H9 (cell line): ENCODE data around the gene ISYNA1. TPM values are rescaled to one million over a fixed set of nuclear protein-coding genes. Genes with fewer than 3 reads are reported as not detected.

ENCODE experiments used
- DNase-seq: peaks from one replicate; pipeline ENCODE4 v3.0.0-alpha.2; 2017
- H2AFZ ChIP-seq: one replicate; pipeline ENCODE4 v1.6.1; 2013; ENCODE audit warnings: mild to moderate bottlenecking, low read length, control low read depth, moderate library complexity
- H2AK5ac ChIP-seq: 2 replicates; pipeline ENCODE4 v1.6.1; 2013; ENCODE audit warnings: low read length, control low read depth, mixed read lengths; ENCODE audit not compliant: insufficient read length
- H2BK120ac ChIP-seq: one replicate; pipeline ENCODE4 v1.6.1; 2013; ENCODE audit warnings: low read depth, mild to moderate bottlenecking, low read length, control low read depth, inconsistent platforms; ENCODE audit not compliant: poor library complexity, severe bottlenecking
- H2BK12ac ChIP-seq: 2 replicates; pipeline ENCODE4 v1.6.1; 2013; ENCODE audit warnings: low read length, control low read depth, mixed read lengths, low read depth; ENCODE audit not compliant: insufficient read length
- H2BK15ac ChIP-seq: 2 replicates; pipeline ENCODE4 v1.6.1; 2013; ENCODE audit warnings: low read depth, low read length, control low read depth
- H2BK20ac ChIP-seq: one replicate; pipeline ENCODE4 v1.6.1; 2013; ENCODE audit warnings: low read depth, mild to moderate bottlenecking, low read length, control low read depth, inconsistent platforms; ENCODE audit not compliant: poor library complexity, severe bottlenecking
- H2BK5ac ChIP-seq: 2 replicates; pipeline ENCODE4 v1.6.1; 2013; ENCODE audit warnings: low read length, control low read depth, mixed read lengths; ENCODE audit not compliant: insufficient read length
- H3K14ac ChIP-seq: 2 replicates; pipeline ENCODE4 v1.6.1; 2013; ENCODE audit warnings: low read length, control low read depth; ENCODE audit not compliant: insufficient read depth
- H3K18ac ChIP-seq: 2 replicates; pipeline ENCODE4 v1.6.1; 2013; ENCODE audit warnings: low read depth, mild to moderate bottlenecking, mixed read lengths, low read length, control low read depth; ENCODE audit not compliant: insufficient read length
- H3K23ac ChIP-seq: 2 replicates; pipeline ENCODE4 v1.6.1; 2013; ENCODE audit warnings: low read length, control low read depth, mixed read lengths, low read depth; ENCODE audit not compliant: insufficient read length
- H3K23me2 ChIP-seq: 2 replicates; pipeline ENCODE4 v1.6.1; 2013; ENCODE audit warnings: low read depth, mild to moderate bottlenecking, mixed read lengths, low read length, control low read depth; ENCODE audit not compliant: insufficient read length, poor library complexity, severe bottlenecking
- H3K27ac ChIP-seq: 2 replicates; pipeline ENCODE4 v1.5.1; 2013; ENCODE audit warnings: low read length, control low read depth, mixed read lengths, low read depth; ENCODE audit not compliant: insufficient read length
- H3K27me3 ChIP-seq: 2 replicates; pipeline ENCODE4 v1.6.1; 2013; ENCODE audit warnings: low read length, control low read depth, inconsistent platforms; ENCODE audit not compliant: insufficient read depth
- H3K4ac ChIP-seq: 2 replicates; pipeline ENCODE4 v1.6.1; 2013; ENCODE audit warnings: low read depth, mild to moderate bottlenecking, control low read depth, inconsistent platforms, low read length, moderate library complexity
- H3K4me1 ChIP-seq: 2 replicates; pipeline ENCODE4 v1.6.1; 2013; ENCODE audit warnings: low read length, control low read depth, inconsistent platforms; ENCODE audit not compliant: insufficient read depth
- H3K4me2 ChIP-seq: 2 replicates; pipeline ENCODE4 v1.6.1; 2013; ENCODE audit warnings: low read length, control low read depth, mixed read lengths; ENCODE audit not compliant: insufficient read length, insufficient read depth
- H3K56ac ChIP-seq: 2 replicates; pipeline ENCODE4 v1.6.1; 2013; ENCODE audit warnings: low read depth, mild to moderate bottlenecking, mixed read lengths, low read length, control low read depth; ENCODE audit not compliant: insufficient read length
- H3K79me1 ChIP-seq: 2 replicates; pipeline ENCODE4 v1.6.1; 2013; ENCODE audit warnings: low read depth, mild to moderate bottlenecking, moderate library complexity, low read length, control low read depth, inconsistent platforms; ENCODE audit not compliant: insufficient read depth, poor library complexity, severe bottlenecking
- H3K79me2 ChIP-seq: 2 replicates; pipeline ENCODE4 v1.6.1; 2013; ENCODE audit warnings: low read length, control low read depth, inconsistent platforms; ENCODE audit not compliant: insufficient read depth
- H3K9ac ChIP-seq: 2 replicates; pipeline ENCODE4 v1.6.1; 2013; ENCODE audit warnings: low read length, control low read depth, mixed read lengths; ENCODE audit not compliant: insufficient read length; ENCODE audit errors: extremely low read depth
- H3K9me3 ChIP-seq: one replicate; pipeline ENCODE4 v1.6.1; 2013; ENCODE audit warnings: low read depth, low read length, inconsistent platforms; ENCODE audit not compliant: control insufficient read depth
- H3T11ph ChIP-seq: one replicate; pipeline ENCODE4 v1.6.1; 2013; ENCODE audit warnings: mild to moderate bottlenecking, low read length, control low read depth, inconsistent platforms
- H4K20me1 ChIP-seq: one replicate; pipeline ENCODE4 v1.6.1; 2013; ENCODE audit not compliant: control insufficient read depth, insufficient read length, insufficient read depth
- H4K5ac ChIP-seq: 2 replicates; pipeline ENCODE4 v1.6.1; 2013; ENCODE audit warnings: low read depth, mild to moderate bottlenecking, mixed read lengths, low read length, control low read depth; ENCODE audit not compliant: insufficient read length
- H4K8ac ChIP-seq: replicated peaks from 2 replicates; pipeline ENCODE4 v1.6.1; 2013; ENCODE audit warnings: low read length, control low read depth, mixed read lengths, low read depth; ENCODE audit not compliant: insufficient read length
- H4K91ac ChIP-seq: 2 replicates; pipeline ENCODE4 v1.6.1; 2013; ENCODE audit warnings: low read depth, mild to moderate bottlenecking, moderate library complexity, mixed read lengths, low read length, control low read depth; ENCODE audit not compliant: insufficient read length
- H3K27ac Mint-ChIP-seq, 3 experiments: 2 replicates in 2 of 3; 3 replicates in 1 of 3; pipeline ENCODE4 v1.8.0; 2020 to 2021; ENCODE audit warnings: mixed read lengths in 3 of 3, mild to moderate bottlenecking in 1 of 3, moderate library complexity in 1 of 3
- H3K27me3 Mint-ChIP-seq: 2 replicates; pipeline ENCODE4 v1.8.0; 2021; ENCODE audit warnings: low read depth, mild to moderate bottlenecking, moderate library complexity, mixed read lengths
- H3K36me3 Mint-ChIP-seq, 3 experiments: 2 replicates in 2 of 3; 3 replicates in 1 of 3; pipeline ENCODE4 v1.8.0; 2020 to 2021; ENCODE audit warnings: low read depth in 3 of 3, mixed read lengths in 3 of 3; ENCODE audit not compliant: insufficient read depth in 1 of 3
- H3K4me1 Mint-ChIP-seq, 2 experiments: 2 replicates each; pipeline ENCODE4 v1.8.0; 2020; ENCODE audit warnings: mixed read lengths in 2 of 2
- H3K4me3 Mint-ChIP-seq, 2 experiments: 2 replicates in 1 of 2; 3 replicates in 1 of 2; pipeline ENCODE4 v1.8.0; 2020 to 2021; ENCODE audit warnings: mild to moderate bottlenecking in 2 of 2, mixed read lengths in 2 of 2, moderate library complexity in 1 of 2
- H3K9me3 Mint-ChIP-seq, 2 experiments: 2 replicates in 1 of 2; 3 replicates in 1 of 2; pipeline ENCODE4 v1.8.0; 2020; ENCODE audit warnings: mild to moderate bottlenecking in 2 of 2, mixed read lengths in 2 of 2, moderate library complexity in 1 of 2
- CTCF ChIP-seq: fragments of 200-600 bp; sonication (generic); conservative IDR thresholded peaks from 3 replicates; pipeline ENCODE4 v1.8.0; 2021; ENCODE audit warnings: antibody characterized with exemption, mild to moderate bottlenecking
- WGBS: extraction: QIAGEN DNeasy Blood & Tissue Kit; methylation state at CpG from one replicate; pipeline ENCODE4 v1.1.7; 2013; ENCODE audit warnings: missing lambda C conversion rate, low lambda C conversion rate, mixed read lengths; ENCODE audit not compliant: insufficient read length; ENCODE audit errors: extremely low coverage; 5-methylcytosine and 5-hydroxymethylcytosine counted together
- total RNA-seq: library from RNA; stranded (reverse); gene quantifications from 2 replicates; pipeline ENCODE4 v1.2.1, GENCODE V29; 2021

Gene ISYNA1
- total RNA-seq, 1 experiment from 2014 or later, result 241 TPM

DNA sequence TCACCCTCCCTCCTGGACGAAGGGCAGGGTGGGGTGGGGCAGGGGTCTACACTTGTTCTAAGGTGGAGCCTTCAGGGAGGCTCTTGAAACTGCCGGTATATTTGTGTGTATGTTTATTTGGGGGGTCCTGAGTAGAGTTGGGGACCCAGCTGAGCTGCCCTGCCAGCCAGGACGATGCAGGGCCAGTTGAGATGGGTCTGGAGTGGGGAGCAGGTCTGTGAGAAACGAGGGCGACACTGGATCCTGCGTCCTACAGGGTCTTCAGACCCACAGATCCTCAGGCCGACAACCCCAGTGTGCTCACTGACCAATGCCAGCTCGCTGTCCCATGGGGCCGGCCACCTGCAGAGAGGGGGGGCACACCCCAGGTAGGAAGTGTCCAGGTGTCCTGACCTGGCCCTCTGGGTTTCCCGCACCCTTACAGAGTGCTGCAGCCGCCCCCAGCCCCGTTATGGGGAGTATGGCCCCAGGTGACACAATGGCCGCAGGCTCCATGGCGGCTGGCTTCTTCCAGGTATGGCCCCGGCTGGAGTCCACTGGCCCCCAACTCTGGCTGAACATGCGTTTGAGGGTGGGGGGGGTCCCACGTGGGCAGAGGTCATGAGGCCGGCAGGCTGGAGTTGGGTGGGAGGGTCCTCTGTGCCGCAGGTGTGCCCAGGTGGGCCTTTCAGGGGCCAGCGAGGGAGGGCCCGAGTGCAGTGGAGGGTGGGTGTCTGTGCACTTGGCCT lies 7.4 kb downstream of the ISYNA1 start:
- Mint-ChIP-seq H3K9me3 (no peaks in the 10 kb centered on the region), H3K36me3 (peaks cover 0 to 13% (median 10%) of the 10 kb centered on the region in 3 experiments; a peak in 4 of 7 replicates), H3K27me3 (peaks cover 3% of the 10 kb centered on the region; the same call in 1 of the 2 replicates), H3K4me1 (peaks cover 19 to 25% of the 10 kb centered on the region in 2 experiments), H3K27ac (peak overlapping the region in 1 of 3 experiments; percentile 75; a peak in 2 of 7 replicates), H3K4me3 (peak overlapping the region; percentile 19 to 58; a peak in 2 of 5 replicates)
- Histone ChIP-seq H3K18ac (no peak overlapping the region), H3K4ac (no peak overlapping the region), H3K27me3 (no peaks in the 10 kb centered on the region), H2AK5ac (no peak overlapping the region), H3K79me1 (no peaks in the 10 kb centered on the region), H3K23ac (no peak overlapping the region), H4K20me1 (peaks cover 3% of the 10 kb centered on the region), H2BK120ac (no peak overlapping the region), H3K9me3 (no peaks in the 10 kb centered on the region), H3K79me2 (no peaks in the 10 kb centered on the region), H3K4me1 (no peaks in the 10 kb centered on the region; the same call in 1 of the 2 replicates), H3K4me2 (no peak overlapping the region), H2AFZ (no peak overlapping the region), H2BK20ac (no peak overlapping the region), H3K9ac (no peak overlapping the region), H4K5ac (no peak overlapping the region), H3T11ph (no peak overlapping the region), H3K23me2 (peaks cover 5% of the 10 kb centered on the region), H2BK12ac (no peak overlapping the region), H2BK5ac (no peak overlapping the region), H4K91ac (no peak overlapping the region), H2BK15ac (no peak overlapping the region), H4K8ac (no peak overlapping the region), H3K27ac (no peak overlapping the region), H3K14ac (no peak overlapping the region), H3K56ac (no peak overlapping the region)
- no CpG with 5 or more reads among the region's 21 CpGs for WGBS
- no peak for TF ChIP-seq CTCF
- DNase-seq, result no peak
